Smooth muscle cell (in vitro differentiated cells): ENCODE measurements around the gene CTNNA3. TPM values are rescaled to one million over a fixed set of nuclear protein-coding genes. Genes with fewer than 3 reads are reported as not detected.

Source experiments
- DNase-seq: peaks from one replicate; lab custom pipeline; 2025; ENCODE audit not compliant: unreplicated experiment; lab: John Stamatoyannopoulos, UW
- H2AFZ ChIP-seq: fragments of 200-600 bp; sonication (generic); 2 replicates; pipeline ENCODE4 v1.6.0; 2016; ENCODE audit warnings: antibody characterized with exemption, low read depth, mild to moderate bottlenecking
- H3F3A ChIP-seq: fragments of 200-600 bp; sonication (generic); 2 replicates; pipeline ENCODE4 v1.6.0; 2017; ENCODE audit warnings: antibody characterized with exemption, low read depth
- H3K27ac ChIP-seq: fragments of 200-600 bp; sonication (generic); 2 replicates; pipeline ENCODE4 v1.5.1; 2016; ENCODE audit warnings: low read depth, mild to moderate bottlenecking
- H3K27me3 ChIP-seq: fragments of 200-600 bp; sonication (generic); 2 replicates; pipeline ENCODE4 v1.6.1; 2016; ENCODE audit warnings: low read depth, mild to moderate bottlenecking
- H3K36me3 ChIP-seq: fragments of 200-600 bp; sonication (generic); 2 replicates; pipeline ENCODE4 v1.5.1; 2016; ENCODE audit warnings: low read depth
- H3K4me1 ChIP-seq: fragments of 200-600 bp; sonication (generic); 2 replicates; pipeline ENCODE4 v1.5.1; 2016; ENCODE audit warnings: low read depth
- H3K4me2 ChIP-seq: fragments of 200-600 bp; sonication (generic); 2 replicates; pipeline ENCODE4 v1.6.0; 2016; ENCODE audit warnings: mild to moderate bottlenecking
- H3K4me3 ChIP-seq: fragments of 200-600 bp; sonication (generic); 2 replicates; pipeline ENCODE4 v1.5.1; 2016; ENCODE audit warnings: mild to moderate bottlenecking
- H3K79me2 ChIP-seq: fragments of 200-600 bp; sonication (generic); 2 replicates; pipeline ENCODE4 v1.6.0; 2016; ENCODE audit warnings: low read depth, mild to moderate bottlenecking
- H3K9ac ChIP-seq: fragments of 200-600 bp; sonication (generic); 2 replicates; pipeline ENCODE4 v1.6.0; 2016; ENCODE audit warnings: low read depth
- H3K9me3 ChIP-seq: fragments of 200-600 bp; sonication (generic); replicated peaks from 2 replicates; pipeline ENCODE4 v1.5.1; 2016; ENCODE audit warnings: low read depth
- H4K20me1 ChIP-seq: fragments of 200-600 bp; sonication (generic); 2 replicates; pipeline ENCODE4 v1.6.0; 2016; ENCODE audit warnings: low read depth
- WGBS: methylation state at CpG from one replicate; pipeline ENCODE4 v1.1.7; 2016; ENCODE audit warnings: low lambda C conversion rate; 5-methylcytosine and 5-hydroxymethylcytosine counted together
- polyA plus RNA-seq: library from polyadenylated mRNA; unstranded; fragments of >200 nt; fragmentation: Nextera tagmentation; extraction: Ambion mirVana; gene quantifications from 2 replicates; pipeline ENCODE4 v1.2.1, GENCODE V29; 2016
- total RNA-seq: library from RNA; depleted of rRNA; stranded (reverse); fragments of >200 nt; gene quantifications from 2 replicates; pipeline ENCODE4 v1.2.3, GENCODE V29; 2014
- TF ChIP-seq, protein P1 (sequence below): fragments of 200-600 bp; sonication (generic); IDR thresholded peaks from 2 replicates; pipeline ENCODE4 v1.5.1; 2017; ENCODE audit warnings: borderline replicate concordance, mild to moderate bottlenecking, antibody characterized with exemption; ENCODE audit not compliant: insufficient read depth, poor library complexity, severe bottlenecking

The CTNNA3 gene
- total and polyA plus RNA-seq, 2 experiments from 2014 or later = 1.3 TPM; not detected in 1

- H3K4me2 ChIP-seq = no peak overlapping the region
- H3K9me3 ChIP-seq = no peaks in the 10 kb centered on the region
- H3K79me2 ChIP-seq = no peaks in the 10 kb centered on the region
- no peaks in the 10 kb centered on the region for H4K20me1 ChIP-seq
- peak overlapping the region; percentile 60 for H2AFZ ChIP-seq
- H3K27ac ChIP-seq = no peak overlapping the region
- no peaks in the 10 kb centered on the region for H3K4me1 ChIP-seq
- no peaks in the 10 kb centered on the region for H3K27me3 ChIP-seq
- no peak for DNase-seq
- H3F3A ChIP-seq = no peaks in the 10 kb centered on the region
- TF ChIP-seq, protein P1, sequence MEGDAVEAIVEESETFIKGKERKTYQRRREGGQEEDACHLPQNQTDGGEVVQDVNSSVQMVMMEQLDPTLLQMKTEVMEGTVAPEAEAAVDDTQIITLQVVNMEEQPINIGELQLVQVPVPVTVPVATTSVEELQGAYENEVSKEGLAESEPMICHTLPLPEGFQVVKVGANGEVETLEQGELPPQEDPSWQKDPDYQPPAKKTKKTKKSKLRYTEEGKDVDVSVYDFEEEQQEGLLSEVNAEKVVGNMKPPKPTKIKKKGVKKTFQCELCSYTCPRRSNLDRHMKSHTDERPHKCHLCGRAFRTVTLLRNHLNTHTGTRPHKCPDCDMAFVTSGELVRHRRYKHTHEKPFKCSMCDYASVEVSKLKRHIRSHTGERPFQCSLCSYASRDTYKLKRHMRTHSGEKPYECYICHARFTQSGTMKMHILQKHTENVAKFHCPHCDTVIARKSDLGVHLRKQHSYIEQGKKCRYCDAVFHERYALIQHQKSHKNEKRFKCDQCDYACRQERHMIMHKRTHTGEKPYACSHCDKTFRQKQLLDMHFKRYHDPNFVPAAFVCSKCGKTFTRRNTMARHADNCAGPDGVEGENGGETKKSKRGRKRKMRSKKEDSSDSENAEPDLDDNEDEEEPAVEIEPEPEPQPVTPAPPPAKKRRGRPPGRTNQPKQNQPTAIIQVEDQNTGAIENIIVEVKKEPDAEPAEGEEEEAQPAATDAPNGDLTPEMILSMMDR = no peak
- H3K9ac ChIP-seq = no peak overlapping the region
- 95% methylated on average over 1 of the region's 1 CpG for WGBS
- H3K4me3 ChIP-seq = no peak overlapping the region
- H3K36me3 ChIP-seq = no peaks in the 10 kb centered on the region
These were observed 623.3 kb downstream of the CTNNA3 start for GRCh38 chr10:67072654-67073053.

GRCh38 chr10:67050415-67050814, 645.6 kb downstream of the CTNNA3 start:
- no peaks in the 10 kb centered on the region for H4K20me1 ChIP-seq
- TF ChIP-seq, protein P1 = no peak
- H3K9me3 ChIP-seq = no peaks in the 10 kb centered on the region
- H2AFZ ChIP-seq = no peak overlapping the region
- no peaks in the 10 kb centered on the region for H3K36me3 ChIP-seq
- no peak for DNase-seq
- H3K9ac ChIP-seq = no peak overlapping the region
- no peak overlapping the region for H3K27ac ChIP-seq
- 77% methylated on average over 5 of the region's 5 CpGs for WGBS
- H3K27me3 ChIP-seq = no peaks in the 10 kb centered on the region
- H3K4me3 ChIP-seq = no peak overlapping the region
- no peaks in the 10 kb centered on the region for H3K4me1 ChIP-seq
- no peaks in the 10 kb centered on the region for H3F3A ChIP-seq
- H3K4me2 ChIP-seq = no peak overlapping the region
- H3K79me2 ChIP-seq = no peaks in the 10 kb centered on the region

DNA sequence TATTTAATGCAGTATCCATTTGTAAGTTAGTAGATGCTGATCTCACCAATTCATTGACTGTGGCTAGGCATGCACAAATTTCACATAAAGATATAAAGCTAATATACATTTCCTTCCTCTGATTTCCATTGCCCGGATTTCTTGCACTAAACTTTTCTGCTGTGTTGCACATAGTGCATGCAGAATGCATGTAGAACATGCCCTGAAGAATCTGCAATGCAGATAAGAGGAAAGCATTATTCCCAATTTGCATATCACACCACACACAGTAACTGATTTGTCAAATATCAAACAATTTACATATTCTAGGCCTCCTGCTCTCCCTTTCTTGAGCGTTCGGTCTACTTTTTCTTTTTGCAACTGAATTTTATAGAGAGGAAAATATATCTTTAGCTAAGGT, 646.0 kb downstream of the CTNNA3 start:
- Histone ChIP-seq H3F3A (no peaks in the 10 kb centered on the region), H3K4me2 (no peak overlapping the region), H4K20me1 (no peaks in the 10 kb centered on the region), H3K27me3 (no peaks in the 10 kb centered on the region), H3K4me1 (no peaks in the 10 kb centered on the region), H3K9ac (no peak overlapping the region), H3K4me3 (no peak overlapping the region), H3K36me3 (no peaks in the 10 kb centered on the region), H3K9me3 (no peaks in the 10 kb centered on the region), H3K79me2 (no peaks in the 10 kb centered on the region), H2AFZ (no peak overlapping the region), H3K27ac (no peak overlapping the region)
- no peak for DNase-seq
- 97% methylated on average over 3 of the region's 3 CpGs for WGBS
- TF ChIP-seq, protein P1 = no peak

DNA sequence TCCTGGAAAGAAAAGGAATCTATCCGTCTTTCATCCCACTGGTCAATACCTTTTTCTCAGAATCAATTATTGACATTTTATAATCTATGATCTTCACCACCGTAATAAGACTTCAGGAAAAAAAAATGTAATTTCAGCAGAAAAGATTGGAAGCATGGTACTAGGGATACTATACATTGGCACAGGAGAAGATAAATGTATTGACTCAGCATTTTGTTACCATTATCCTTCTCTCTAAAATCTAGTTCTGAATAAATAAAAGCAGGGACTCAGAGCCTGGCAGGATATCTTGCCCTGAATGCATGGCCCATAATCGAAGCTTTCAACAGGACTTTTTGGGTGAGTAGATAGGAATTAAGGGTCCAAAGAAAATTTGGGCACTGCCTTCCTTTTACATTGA, 649.5 kb downstream of the CTNNA3 start:
- Histone ChIP-seq H3F3A (no peaks in the 10 kb centered on the region), H3K9ac (no peak overlapping the region), H3K79me2 (no peaks in the 10 kb centered on the region), H3K4me3 (no peak overlapping the region), H3K4me2 (no peak overlapping the region), H3K36me3 (no peaks in the 10 kb centered on the region), H2AFZ (no peak overlapping the region), H3K4me1 (no peaks in the 10 kb centered on the region), H3K27ac (no peak overlapping the region), H4K20me1 (no peaks in the 10 kb centered on the region), H3K9me3 (no peaks in the 10 kb centered on the region), H3K27me3 (no peaks in the 10 kb centered on the region)
- WGBS = 96% methylated on average over 3 of the region's 3 CpGs
- DNase-seq = no peak
- TF ChIP-seq, protein P1 = no peak
